Stimulated activated CD8-positive, alpha-beta memory T cell treated with anti-CD3 and anti-CD28 coated beads, Interleukin-4, amount 100 ng/mL, for 1 hour (primary cell): ENCODE measurements around the gene MALL.
"Not testable (repeated sequence)": the region's sequence is repeated elsewhere in the genome, so short reads cannot be mapped to it uniquely, and the experiment has no call there.

Experiments
- DNase-seq, 2 donors: peaks; one replicate each; pipeline ENCODE4 v3.0.0-alpha.2; 2020; ENCODE audit warnings: low read depth in 2 of 2, low spot score in 1 of 2

Gene MALL

GRCh38 chr2:110053688-110054087, 61.9 kb downstream of the MALL start:
- not testable (repeated sequence) for DNase-seq

- not testable (repeated sequence) for DNase-seq
These were observed 63.5 kb downstream of the MALL start for GRCh38 chr2:110052166-110052565.

- DNase-seq = not testable (repeated sequence)
These were observed 65.4 kb downstream of the MALL start for GRCh38 chr2:110050222-110050621.

- not testable (repeated sequence) for DNase-seq
These were observed 65.9 kb downstream of the MALL start for GRCh38 chr2:110049769-110050168.

GRCh38 chr2:110048255-110049197, 67.1 kb downstream of the MALL start:
- DNase-seq = not testable (repeated sequence)

- DNase-seq = not testable (repeated sequence)
These were observed 68.4 kb downstream of the MALL start for GRCh38 chr2:110047225-110047624.

GRCh38 chr2:110041941-110042660, 73.5 kb downstream of the MALL start:
- not testable (repeated sequence) for DNase-seq

GRCh38 chr2:110037336-110037735, 78.3 kb downstream of the MALL start:
- DNase-seq = not testable (repeated sequence)

GRCh38 chr2:110035384-110035783, 80.2 kb downstream of the MALL start:
- not testable (repeated sequence) for DNase-seq

- not testable (repeated sequence) for DNase-seq
These were observed 80.7 kb downstream of the MALL start for GRCh38 chr2:110034935-110035334.
